HG03558 (cell line): ENCODE measurements around the gene TGIF2.

Experiments used
- ATAC-seq: cut with Tn5 transposase; IDR thresholded peaks from one replicate; pipeline ENCODE4 v1.9.1; 2021; ENCODE audit warnings: moderate number of reproducible peaks; ENCODE audit not compliant: unreplicated experiment; ENCODE audit errors: extremely low read depth

TGIF2 gene

GRCh38 chr20:36573103-36573797 lies at the start of gene TGIF2:
TSS of gene TGIF2 (plus strand) at chr20:36573597. CDS start at chr20:36578775, 5,178 bp downstream.
- no peak for ATAC-seq

- no peak for ATAC-seq
Observed at GRCh38 chr20:36525620-36526365, 47.6 kb upstream of the TGIF2 start.

GRCh38 chr20:36526521-36527011 lies 46.8 kb upstream of the TGIF2 start:
- no peak for ATAC-seq

- no peak for ATAC-seq
Observed at GRCh38 chr20:36527331-36528125, 45.9 kb upstream of the TGIF2 start.

- no peak for ATAC-seq
Observed at GRCh38 chr20:36528176-36528874, 45.1 kb upstream of the TGIF2 start.

GRCh38 chr20:36528875-36529417 lies 44.5 kb upstream of the TGIF2 start:
- ATAC-seq = no peak

- no peak for ATAC-seq
Observed at GRCh38 chr20:36532388-36532787, 41.0 kb upstream of the TGIF2 start.

GRCh38 chr20:36532822-36533221 lies 40.6 kb upstream of the TGIF2 start:
- ATAC-seq = no peak

- ATAC-seq = no peak
Observed at GRCh38 chr20:36538026-36538722, 35.2 kb upstream of the TGIF2 start.

- no peak for ATAC-seq
Observed at GRCh38 chr20:36540551-36541211, 32.7 kb upstream of the TGIF2 start.

- ATAC-seq = no peak
Observed at GRCh38 chr20:36541227-36541767, 32.1 kb upstream of the TGIF2 start, which contains the start of gene MYL9. TSS of gene MYL9 (plus strand) at chr20:36541519. CDS start at chr20:36544885, 3,366 bp downstream.

GRCh38 chr20:36541768-36542488 lies 31.5 kb upstream of the TGIF2 start:
- no peak for ATAC-seq

- no peak for ATAC-seq
Observed at GRCh38 chr20:36542516-36543183, 30.7 kb upstream of the TGIF2 start.

GRCh38 chr20:36543184-36544133 lies 29.9 kb upstream of the TGIF2 start:
- ATAC-seq = no peak

GRCh38 chr20:36544134-36545018 lies 29.0 kb upstream of the TGIF2 start:
- no peak for ATAC-seq
